Uterus (tissue), 4 donors: ENCODE data around the gene SLC35F5. TPM values are rescaled to one million over a fixed set of nuclear protein-coding genes. Genes with fewer than 3 reads are reported as not detected.
"Not testable (repeated sequence)": the region's sequence is repeated elsewhere in the genome, so short reads cannot be mapped to it uniquely, and the experiment has no call there.

Source experiments
- DNase-seq, 2 donors: peaks; one replicate each; pipeline ENCODE4 v3.0.0-alpha.2; 2019 to 2020
- H3K27ac ChIP-seq, 2 donors: fragments of 200-600 bp; sonication (generic); 1 replicate in 1 of 2; 2 replicates in 1 of 2; pipeline ENCODE4 v1.5.1; 2016 to 2018
- H3K27me3 ChIP-seq, 2 donors: fragments of 200-600 bp; sonication (generic); one replicate each; pipeline ENCODE4 v1.5.1; 2018 to 2019; ENCODE audit warnings: control low read depth in 1 of 2
- H3K36me3 ChIP-seq, 2 donors: fragments of 200-600 bp; sonication (generic); one replicate each; pipeline ENCODE4 v1.5.1; 2019; ENCODE audit warnings: control low read depth in 1 of 2
- H3K4me1 ChIP-seq, 2 donors: fragments of 200-600 bp; sonication (generic); one replicate each; pipeline ENCODE4 v1.5.1; 2018 to 2019; ENCODE audit warnings: control low read depth in 1 of 2
- H3K4me3 ChIP-seq, 2 donors: fragments of 200-600 bp; sonication (generic); 1 replicate in 1 of 2; 2 replicates in 1 of 2; pipeline ENCODE4 v1.5.1; 2018 to 2019; ENCODE audit warnings: mild to moderate bottlenecking in 1 of 2
- H3K9me3 ChIP-seq, 2 donors: fragments of 200-600 bp; sonication (generic); one replicate each; pipeline ENCODE4 v1.5.1; 2019; ENCODE audit warnings: control low read depth in 1 of 2
- POLR2A ChIP-seq, 2 donors: fragments of 450-650 bp; IDR thresholded peaks; one replicate each; pipeline ENCODE4 v1.6.1; 2016; ENCODE audit warnings: antibody characterized with exemption in 2 of 2, mild to moderate bottlenecking in 1 of 2, moderate library complexity in 1 of 2
- intact Hi-C: fragments of 100-400 bp; cut with DNase I; formaldehyde crosslinking; loops from one replicate; pipeline ENCODE4 v1.15.1; 2023; ENCODE audit warnings: low total_unique reads
- total RNA-seq, 4 donors: library from RNA; depleted of rRNA in 3 of 4; stranded (reverse); fragments of >200 nt in 3 of 4; gene quantifications; one replicate each; pipeline versions ENCODE4 v1.1.0 to v1.2.4, GENCODE V29; 2014 to 2023
- TF ChIP-seq, protein P1 (sequence below), 4 experiments: fragments of 200-600 bp in 2 of 4; fragments of 450-650 bp in 2 of 4; sonication (generic) in 2 of 4; IDR thresholded peaks; one replicate each; pipeline ENCODE4 v1.5.1; 2016 to 2019; ENCODE audit warnings: antibody characterized with exemption in 4 of 4, mild to moderate bottlenecking in 2 of 4, moderate library complexity in 1 of 4
- donor health status: DM: yes; HTN: yes; CAD: no.

The SLC35F5 gene
- total RNA-seq, 4 donors from 2014 or later = 66.6 to 202 (median 139) TPM

DNA sequence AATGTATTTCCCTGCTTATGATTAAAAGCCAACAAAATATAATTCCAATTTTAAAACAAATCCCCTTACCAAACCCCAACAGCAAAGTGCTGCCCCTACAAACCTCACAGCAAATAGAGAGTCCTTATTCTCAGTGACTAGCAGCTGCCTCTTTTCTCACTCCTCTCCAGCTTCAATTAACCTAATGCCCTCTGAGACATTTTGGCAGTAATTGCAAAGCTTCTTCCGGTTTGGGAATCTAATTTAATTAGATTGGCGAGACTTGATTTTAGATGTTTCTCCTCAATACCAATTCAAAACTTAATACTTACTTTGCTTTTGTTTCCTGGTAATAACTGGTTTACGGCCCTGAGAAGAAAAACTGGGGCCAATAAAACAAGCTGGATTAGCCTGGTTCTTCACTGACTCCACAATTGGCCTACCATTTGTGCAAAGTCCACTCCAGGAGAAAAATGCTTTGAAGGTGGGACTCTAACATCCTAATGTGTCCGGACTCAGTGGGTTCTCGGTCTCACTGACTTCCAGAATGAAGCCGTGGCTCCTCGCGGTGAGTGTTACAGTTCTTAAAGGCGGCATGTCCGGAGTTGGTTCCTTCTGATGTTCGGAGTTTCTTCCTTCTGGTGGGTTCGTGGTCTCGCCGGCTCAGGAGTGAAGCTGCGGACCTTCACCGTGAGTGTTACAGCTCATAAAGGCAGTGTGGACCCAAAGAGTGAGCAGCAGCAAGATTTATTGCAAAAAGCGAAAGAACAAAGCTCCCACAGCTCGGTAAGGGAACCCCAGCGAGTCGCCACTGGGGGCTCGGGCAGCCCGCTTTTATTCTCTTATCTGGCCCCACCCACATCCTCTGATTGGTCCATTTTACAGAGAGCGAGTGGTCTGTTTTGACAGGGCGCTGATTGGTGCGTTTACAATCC, 52.8 kb downstream of the SLC35F5 start:
- DNase-seq = no peak
- Histone ChIP-seq H3K4me1 (no peaks in the 10 kb centered on the region), H3K4me3 (no peak overlapping the region), H3K27ac (no peak overlapping the region), H3K36me3 (no peaks in the 10 kb centered on the region), H3K9me3 (no peaks in the 10 kb centered on the region), H3K27me3 (no peaks in the 10 kb centered on the region)
- TF ChIP-seq POLR2A (IDR thresholded peaks at IDR 0.05) = no peak
- intact Hi-C loops = no loop called here

DNA sequence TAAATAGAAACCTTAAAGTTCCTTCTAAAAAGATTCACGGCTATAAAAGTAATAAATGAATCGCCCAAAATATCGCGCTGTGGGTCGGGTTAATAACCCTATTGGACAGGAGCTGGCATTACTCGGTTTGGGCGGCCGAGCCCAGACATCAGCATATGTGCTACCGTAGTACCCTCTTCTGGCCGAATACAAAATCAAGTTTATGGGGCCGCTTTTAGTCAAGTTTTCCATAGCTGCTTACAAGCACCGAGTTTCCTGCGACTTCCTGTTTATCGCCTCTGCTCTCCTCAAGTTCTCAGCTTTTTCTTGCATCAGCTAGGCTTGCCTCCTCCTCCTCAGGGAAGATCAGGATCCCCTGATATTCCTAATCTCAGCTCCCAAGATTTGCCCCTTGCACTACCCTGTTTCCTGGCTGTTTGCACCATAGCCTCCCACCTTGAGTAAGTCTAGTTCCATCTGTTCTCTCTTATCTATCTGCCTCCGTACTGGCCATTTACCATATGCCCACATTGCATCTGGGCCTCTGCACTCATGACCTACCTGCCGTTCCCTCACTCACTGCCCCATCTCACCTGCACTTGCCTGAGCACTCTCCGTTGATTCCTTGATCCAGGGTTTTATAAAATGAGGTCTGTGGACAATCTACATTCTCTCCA, 56.1 kb downstream of the SLC35F5 start:
- TF ChIP-seq, protein P1, sequence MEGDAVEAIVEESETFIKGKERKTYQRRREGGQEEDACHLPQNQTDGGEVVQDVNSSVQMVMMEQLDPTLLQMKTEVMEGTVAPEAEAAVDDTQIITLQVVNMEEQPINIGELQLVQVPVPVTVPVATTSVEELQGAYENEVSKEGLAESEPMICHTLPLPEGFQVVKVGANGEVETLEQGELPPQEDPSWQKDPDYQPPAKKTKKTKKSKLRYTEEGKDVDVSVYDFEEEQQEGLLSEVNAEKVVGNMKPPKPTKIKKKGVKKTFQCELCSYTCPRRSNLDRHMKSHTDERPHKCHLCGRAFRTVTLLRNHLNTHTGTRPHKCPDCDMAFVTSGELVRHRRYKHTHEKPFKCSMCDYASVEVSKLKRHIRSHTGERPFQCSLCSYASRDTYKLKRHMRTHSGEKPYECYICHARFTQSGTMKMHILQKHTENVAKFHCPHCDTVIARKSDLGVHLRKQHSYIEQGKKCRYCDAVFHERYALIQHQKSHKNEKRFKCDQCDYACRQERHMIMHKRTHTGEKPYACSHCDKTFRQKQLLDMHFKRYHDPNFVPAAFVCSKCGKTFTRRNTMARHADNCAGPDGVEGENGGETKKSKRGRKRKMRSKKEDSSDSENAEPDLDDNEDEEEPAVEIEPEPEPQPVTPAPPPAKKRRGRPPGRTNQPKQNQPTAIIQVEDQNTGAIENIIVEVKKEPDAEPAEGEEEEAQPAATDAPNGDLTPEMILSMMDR (IDR thresholded peaks at IDR 0.05) = no peak
- TF ChIP-seq POLR2A (IDR thresholded peaks at IDR 0.05) = no peak

DNA sequence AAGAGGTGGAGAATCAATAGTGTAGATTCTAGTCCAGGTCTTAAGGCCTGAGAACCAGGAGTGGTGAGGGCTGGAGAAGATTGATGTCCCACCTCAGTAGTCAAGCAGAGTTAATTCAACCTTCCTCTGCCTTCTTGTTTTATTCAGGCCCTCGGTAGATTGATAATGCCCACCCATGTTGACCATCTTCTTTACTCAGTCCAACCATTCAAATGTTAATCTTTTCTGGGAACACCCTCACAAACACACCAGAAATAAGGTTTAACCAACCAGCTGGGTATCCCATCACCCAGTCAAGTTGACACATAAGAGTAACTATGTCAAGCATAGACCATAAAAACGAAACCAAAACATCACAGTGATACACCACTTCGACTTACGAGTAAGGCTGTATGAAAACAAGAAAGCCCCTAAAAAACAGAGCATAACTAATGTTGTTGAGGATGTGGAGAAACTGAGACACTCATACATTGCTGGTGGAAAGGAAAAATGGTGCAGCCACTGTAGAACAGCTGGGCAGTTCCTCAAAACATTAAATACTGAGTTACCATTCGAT, 57.5 kb downstream of the SLC35F5 start:
- no peak overlapping the region for H3K27ac ChIP-seq
- TF ChIP-seq POLR2A (IDR thresholded peaks at IDR 0.05) = no peak
- TF ChIP-seq, protein P1 (IDR thresholded peaks at IDR 0.05) = no peak
- no peaks in the 10 kb centered on the region for H3K36me3 ChIP-seq
- H3K4me3 ChIP-seq = no peak overlapping the region
- no peak for DNase-seq
- no peaks in the 10 kb centered on the region for H3K4me1 ChIP-seq
- intact Hi-C loops = no loop called here
- no peaks in the 10 kb centered on the region for H3K9me3 ChIP-seq
- no peaks in the 10 kb centered on the region for H3K27me3 ChIP-seq

More for the DNA sequence above, 56.1 kb downstream of the SLC35F5 start:
- Histone ChIP-seq H3K4me3 (no peak overlapping the region), H3K4me1 (no peaks in the 10 kb centered on the region), H3K27me3 (no peaks in the 10 kb centered on the region), H3K36me3 (no peaks in the 10 kb centered on the region), H3K9me3 (no peaks in the 10 kb centered on the region), H3K27ac (no peak overlapping the region)
- no peak for DNase-seq
- intact Hi-C loops = no loop called here

DNA sequence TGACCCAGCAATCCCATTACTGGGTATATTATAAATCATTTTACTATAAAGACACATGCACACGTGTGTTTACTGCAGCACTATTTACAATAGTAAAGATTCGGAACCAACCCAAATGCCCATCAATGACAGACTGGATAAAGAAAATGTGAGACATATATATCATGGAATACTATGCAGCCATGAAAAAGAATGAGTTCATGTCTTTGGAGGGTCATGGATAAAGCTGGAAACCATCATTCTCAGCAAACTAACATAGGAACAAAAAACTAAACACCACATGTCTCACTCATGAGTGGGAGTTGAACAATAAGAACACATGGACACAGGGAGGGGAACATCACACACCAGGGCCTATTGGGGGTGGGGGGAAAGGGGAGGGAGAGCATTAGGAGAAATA, 58.2 kb downstream of the SLC35F5 start:
- H3K27ac ChIP-seq, intact Hi-C loops, H3K9me3 ChIP-seq, DNase-seq, H3K27me3 ChIP-seq, H3K4me1 ChIP-seq, H3K4me3 ChIP-seq, H3K36me3 ChIP-seq: not testable (repeated sequence)

DNA sequence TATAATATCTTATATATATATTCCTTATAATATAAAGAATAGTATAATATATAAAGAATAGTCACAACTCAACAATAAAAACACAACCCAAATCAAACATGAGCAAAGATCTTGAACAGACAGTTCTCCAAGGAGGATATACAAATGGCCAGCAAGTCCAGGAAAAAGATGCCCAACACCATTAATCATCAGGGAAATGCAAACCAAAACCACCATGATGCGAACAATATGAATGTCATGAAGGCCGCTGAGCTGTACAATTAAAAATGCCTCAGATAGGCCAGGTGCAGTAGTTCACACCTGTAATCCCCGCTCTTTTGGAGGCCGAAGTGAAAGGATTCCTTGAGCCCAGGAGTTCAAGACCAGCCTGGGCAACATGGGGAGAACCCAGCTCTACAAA, 58.9 kb downstream of the SLC35F5 start:
- intact Hi-C loops = no loop called here
- no peaks in the 10 kb centered on the region for H3K36me3 ChIP-seq
- no peak for TF ChIP-seq POLR2A (IDR thresholded peaks at IDR 0.05)
- TF ChIP-seq, protein P1 (IDR thresholded peaks at IDR 0.05) = no peak
- no peak overlapping the region for H3K4me3 ChIP-seq
- no peaks in the 10 kb centered on the region for H3K4me1 ChIP-seq
- no peaks in the 10 kb centered on the region for H3K27me3 ChIP-seq
- no peaks in the 10 kb centered on the region for H3K9me3 ChIP-seq
- no peak overlapping the region for H3K27ac ChIP-seq
- DNase-seq = no peak

DNA sequence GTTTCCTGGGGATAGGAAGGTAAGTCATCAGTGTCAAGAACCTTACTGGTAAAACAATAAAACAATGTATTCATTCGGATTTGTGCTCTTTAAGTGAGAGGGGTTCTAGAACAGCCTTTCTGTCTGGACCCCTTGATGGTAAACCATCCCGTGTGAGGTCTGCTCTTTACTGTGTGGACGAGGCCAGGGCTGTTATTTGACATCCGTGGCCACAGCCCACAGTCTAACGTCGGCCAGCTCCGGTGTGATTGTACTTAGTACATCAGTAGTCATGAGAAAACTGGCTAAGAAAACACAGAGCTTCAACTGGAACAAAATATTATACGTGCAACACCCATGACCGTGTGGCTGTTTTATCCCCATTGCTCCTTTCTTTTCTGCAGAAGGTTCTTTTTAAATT, 62.0 kb downstream of the SLC35F5 start:
- Histone ChIP-seq H3K36me3 (no peaks in the 10 kb centered on the region), H3K9me3 (no peaks in the 10 kb centered on the region), H3K4me3 (no peak overlapping the region), H3K27me3 (no peaks in the 10 kb centered on the region), H3K4me1 (no peaks in the 10 kb centered on the region), H3K27ac (no peak overlapping the region)
- no peak for DNase-seq
- no peak for TF ChIP-seq POLR2A (IDR thresholded peaks at IDR 0.05)
- TF ChIP-seq, protein P1 (IDR thresholded peaks at IDR 0.05) = no peak
- intact Hi-C loops = no loop called here
